Measurements from ENCODE around the gene SH3RF3. TPM values are rescaled to one million over a fixed set of nuclear protein-coding genes. Genes with fewer than 3 reads are reported as not detected.

Gene SH3RF3
- total and polyA plus RNA-seq, 8 donors = 7.0 to 11.1 (median 8.3) TPM

GRCh38 chr2:109523536-109524361 is 394.7 kb downstream of the SH3RF3 start:
- TF ChIP-seq CTCF (IDR thresholded peaks at IDR 0.05) = no peak
- intact Hi-C loops (cut with DNase I) = no loop called here
- no peak for DNase-seq

GRCh38 chr2:109525836-109526235 is 396.8 kb downstream of the SH3RF3 start:
- ATAC-seq = no peak
- Histone ChIP-seq H3K27ac (no peak overlapping the region), H3K36me3 (no peaks in the 10 kb centered on the region), H3K27me3 (no peaks in the 10 kb centered on the region), H3K4me3 (no peak overlapping the region), H3K9me3 (no peaks in the 10 kb centered on the region), H3K4me1 (peaks cover 0 to 5% of the 10 kb centered on the region in 2 donors)
- DNase-seq = no peak
- TF ChIP-seq CTCF (IDR thresholded peaks at IDR 0.05) = no peak
- intact Hi-C loops (cut with DNase I) = no loop called here

More at GRCh38 chr2:109523536-109524361, 394.7 kb downstream of the SH3RF3 start:
- Histone ChIP-seq H3K9me3 (no peaks in the 10 kb centered on the region), H3K4me3 (no peak overlapping the region), H3K27ac (no peak overlapping the region), H3K27me3 (no peaks in the 10 kb centered on the region), H3K4me1 (no peaks in the 10 kb centered on the region), H3K36me3 (no peaks in the 10 kb centered on the region)
- ATAC-seq = no peak

GRCh38 chr2:109526442-109526970 is 397.5 kb downstream of the SH3RF3 start:
- no peak for DNase-seq
- intact Hi-C loops (cut with DNase I) = no loop called here

GRCh38 chr2:109527079-109527478 is 398.1 kb downstream of the SH3RF3 start:
- Histone ChIP-seq H3K27me3 (no peaks in the 10 kb centered on the region), H3K27ac (no peak overlapping the region), H3K4me1 (peaks cover 0 to 6% of the 10 kb centered on the region in 2 donors), H3K9me3 (no peaks in the 10 kb centered on the region), H3K4me3 (no peak overlapping the region), H3K36me3 (no peaks in the 10 kb centered on the region)
- intact Hi-C loops (cut with DNase I) = no loop called here
- DNase-seq (no peak), ATAC-seq (no peak)
- TF ChIP-seq CTCF (IDR thresholded peaks at IDR 0.05) = no peak

More at GRCh38 chr2:109526442-109526970, 397.5 kb downstream of the SH3RF3 start:
- no peak for ATAC-seq
- Histone ChIP-seq H3K4me3 (no peak overlapping the region), H3K9me3 (no peaks in the 10 kb centered on the region), H3K4me1 (peaks cover 0 to 6% of the 10 kb centered on the region in 2 donors), H3K36me3 (no peaks in the 10 kb centered on the region), H3K27me3 (no peaks in the 10 kb centered on the region), H3K27ac (no peak overlapping the region)
- TF ChIP-seq CTCF (IDR thresholded peaks at IDR 0.05) = no peak
